ENCODE measurements around the gene CASP7. TPM values are rescaled to one million over a fixed set of nuclear protein-coding genes. Genes with fewer than 3 reads are reported as not detected.

The CASP7 gene
- total RNA-seq, 1 donor from 2014 or later = 11.8 TPM

GRCh38 chr10:113740850-113741249 lies 61.1 kb downstream of the CASP7 start:
- H3K36me3 Mint-ChIP-seq = no peaks in the 10 kb centered on the region
- peaks cover 3% of the 10 kb centered on the region for H3K9me3 Mint-ChIP-seq
- no peak overlapping the region for H3K4me3 Mint-ChIP-seq
- H3K27ac Mint-ChIP-seq = no peak overlapping the region
- TF ChIP-seq, protein P1, sequence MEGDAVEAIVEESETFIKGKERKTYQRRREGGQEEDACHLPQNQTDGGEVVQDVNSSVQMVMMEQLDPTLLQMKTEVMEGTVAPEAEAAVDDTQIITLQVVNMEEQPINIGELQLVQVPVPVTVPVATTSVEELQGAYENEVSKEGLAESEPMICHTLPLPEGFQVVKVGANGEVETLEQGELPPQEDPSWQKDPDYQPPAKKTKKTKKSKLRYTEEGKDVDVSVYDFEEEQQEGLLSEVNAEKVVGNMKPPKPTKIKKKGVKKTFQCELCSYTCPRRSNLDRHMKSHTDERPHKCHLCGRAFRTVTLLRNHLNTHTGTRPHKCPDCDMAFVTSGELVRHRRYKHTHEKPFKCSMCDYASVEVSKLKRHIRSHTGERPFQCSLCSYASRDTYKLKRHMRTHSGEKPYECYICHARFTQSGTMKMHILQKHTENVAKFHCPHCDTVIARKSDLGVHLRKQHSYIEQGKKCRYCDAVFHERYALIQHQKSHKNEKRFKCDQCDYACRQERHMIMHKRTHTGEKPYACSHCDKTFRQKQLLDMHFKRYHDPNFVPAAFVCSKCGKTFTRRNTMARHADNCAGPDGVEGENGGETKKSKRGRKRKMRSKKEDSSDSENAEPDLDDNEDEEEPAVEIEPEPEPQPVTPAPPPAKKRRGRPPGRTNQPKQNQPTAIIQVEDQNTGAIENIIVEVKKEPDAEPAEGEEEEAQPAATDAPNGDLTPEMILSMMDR (IDR thresholded peaks at IDR 0.05; ENCODE audit: unreplicated experiment) = no peak
- H3K27me3 Mint-ChIP-seq (ENCODE audit: low read depth) = peaks cover 24% of the 10 kb centered on the region
- H3K4me1 Mint-ChIP-seq = no peaks in the 10 kb centered on the region
- no peak for DNase-seq (ENCODE audit: low spot score in 2 of 2, unreplicated experiment in 2 of 2)

DNA sequence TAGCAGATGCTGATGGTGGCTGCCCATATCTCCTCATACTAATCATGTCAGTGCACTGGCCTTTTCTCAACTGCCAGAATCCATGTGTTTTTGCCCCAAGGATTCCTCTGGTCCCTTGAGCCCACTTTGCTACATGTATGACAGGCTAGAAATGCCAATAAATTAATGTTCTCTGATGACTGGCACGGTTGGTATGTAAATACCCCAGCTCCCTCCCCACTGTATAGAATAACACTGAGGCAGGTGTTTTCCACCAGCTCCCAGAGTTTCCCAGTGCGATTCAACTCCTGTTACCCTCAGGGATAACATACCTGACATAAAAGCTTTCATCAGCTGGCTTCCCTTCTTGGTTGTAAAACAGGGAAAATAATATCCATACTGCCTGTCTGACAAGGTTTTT lies 62.8 kb downstream of the CASP7 start:
- H3K4me1 Mint-ChIP-seq = peaks cover 6% of the 10 kb centered on the region
- DNase-seq (ENCODE audit: low spot score in 2 of 2, unreplicated experiment in 2 of 2) = no peak
- no peak overlapping the region for H3K4me3 Mint-ChIP-seq
- no peak overlapping the region for H3K27ac Mint-ChIP-seq
- H3K36me3 Mint-ChIP-seq = no peaks in the 10 kb centered on the region
- peaks cover 17% of the 10 kb centered on the region for H3K27me3 Mint-ChIP-seq (ENCODE audit: low read depth)
- TF ChIP-seq, protein P1 (IDR thresholded peaks at IDR 0.05; ENCODE audit: unreplicated experiment) = no peak
- H3K9me3 Mint-ChIP-seq = peaks cover 3% of the 10 kb centered on the region

GRCh38 chr10:113743594-113743993 lies 63.9 kb downstream of the CASP7 start:
- Mint-ChIP-seq H3K4me3 (no peak overlapping the region), H3K4me1 (peaks cover 6% of the 10 kb centered on the region), H3K9me3 (peaks cover 3% of the 10 kb centered on the region), H3K36me3 (no peaks in the 10 kb centered on the region), H3K27me3 (ENCODE audit: low read depth) (peaks cover 17% of the 10 kb centered on the region), H3K27ac (no peak overlapping the region)
- no peak for DNase-seq (ENCODE audit: low spot score in 2 of 2, unreplicated experiment in 2 of 2)
- TF ChIP-seq, protein P1 (IDR thresholded peaks at IDR 0.05; ENCODE audit: unreplicated experiment) = no peak

DNA sequence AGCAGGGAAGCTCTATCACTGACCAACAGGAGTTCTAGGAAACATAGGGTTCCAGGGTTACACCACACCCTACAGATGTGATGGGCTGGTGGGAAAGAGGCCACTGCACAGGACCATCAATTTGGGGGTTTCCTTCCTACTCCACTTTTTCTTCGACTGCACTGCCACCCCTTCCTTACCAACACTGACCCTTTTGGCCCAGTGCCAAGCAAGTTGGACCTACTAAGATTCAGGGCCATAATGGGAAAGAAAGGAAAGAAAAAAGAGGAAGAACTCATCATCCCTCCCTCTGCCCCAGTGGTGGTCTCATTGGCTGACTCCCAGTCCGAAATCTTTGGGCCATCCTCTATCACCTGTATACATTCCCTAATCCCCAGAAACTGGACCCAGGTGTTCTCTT lies 65.7 kb downstream of the CASP7 start:
- no peaks in the 10 kb centered on the region for H3K36me3 Mint-ChIP-seq
- no peak overlapping the region for H3K27ac Mint-ChIP-seq
- peaks cover 6% of the 10 kb centered on the region for H3K4me1 Mint-ChIP-seq
- H3K9me3 Mint-ChIP-seq = peaks cover 3% of the 10 kb centered on the region
- H3K27me3 Mint-ChIP-seq (ENCODE audit: low read depth) = peaks cover 12% of the 10 kb centered on the region
- H3K4me3 Mint-ChIP-seq = no peak overlapping the region
- TF ChIP-seq, protein P1 (IDR thresholded peaks at IDR 0.05; ENCODE audit: unreplicated experiment) = no peak
- DNase-seq (ENCODE audit: low spot score in 2 of 2, unreplicated experiment in 2 of 2) = no peak

DNA sequence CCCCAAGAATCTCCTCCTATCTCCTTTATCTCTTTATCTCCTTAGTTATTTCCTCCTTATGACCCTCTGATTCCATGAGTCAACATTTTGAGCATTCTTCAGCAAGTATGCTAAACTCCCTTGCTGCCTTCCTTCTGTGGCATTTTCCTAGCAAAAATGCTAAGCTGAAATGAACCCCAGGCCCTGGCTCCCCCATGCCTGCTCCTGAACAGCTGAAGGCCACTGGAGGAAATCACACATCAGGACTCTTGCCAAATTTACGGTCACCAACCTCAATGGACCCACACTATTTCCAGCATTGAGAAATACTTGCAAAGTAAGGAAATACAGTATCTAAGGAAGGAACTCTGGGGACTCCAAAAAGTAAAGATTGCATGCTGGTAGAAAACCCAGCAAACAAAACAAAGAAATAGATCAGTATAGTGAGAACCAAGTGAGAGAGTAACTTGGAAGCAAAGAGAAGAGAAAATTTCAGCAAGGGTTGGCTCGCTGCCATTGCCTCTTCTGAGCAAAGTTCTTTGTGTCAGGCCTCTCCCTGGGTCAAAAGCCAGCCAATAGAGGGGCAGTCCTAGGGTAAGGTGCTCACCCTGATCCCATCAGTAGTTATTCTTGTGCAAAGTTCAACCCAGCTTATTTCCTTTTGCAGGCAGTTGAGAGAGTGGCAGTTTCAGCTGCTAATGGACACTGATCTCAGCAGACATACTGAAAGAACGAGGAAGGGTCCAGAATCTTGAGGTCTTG lies 66.7 kb downstream of the CASP7 start:
- TF ChIP-seq, protein P1 (IDR thresholded peaks at IDR 0.05; ENCODE audit: unreplicated experiment) = no peak
- no peak for DNase-seq (ENCODE audit: low spot score in 2 of 2, unreplicated experiment in 2 of 2)
- H3K36me3 Mint-ChIP-seq = no peaks in the 10 kb centered on the region
- H3K27ac Mint-ChIP-seq = no peak overlapping the region
- H3K4me3 Mint-ChIP-seq = no peak overlapping the region
- peaks cover 12% of the 10 kb centered on the region for H3K27me3 Mint-ChIP-seq (ENCODE audit: low read depth)
- peaks cover 6% of the 10 kb centered on the region for H3K4me1 Mint-ChIP-seq
- peaks cover 3% of the 10 kb centered on the region for H3K9me3 Mint-ChIP-seq

Measured in mesothelial cell of epicardium (in vitro differentiated cells).